Thyroid gland (tissue), 4 donors: Measurements from ENCODE around the gene SNX13.

ENCODE experiments used
- CTCF ChIP-seq, 6 experiments: fragments of 200-600 bp in 3 of 6; fragments of 450-650 bp in 3 of 6; sonication (generic) in 3 of 6; IDR thresholded peaks; one replicate each; pipeline ENCODE4 v1.5.1; 2016 to 2019; ENCODE audit warnings: antibody characterized with exemption in 6 of 6, mild to moderate bottlenecking in 2 of 6, inconsistent platforms in 1 of 6, moderate library complexity in 1 of 6
- POLR2A ChIP-seq, 2 donors: fragments of 450-650 bp; IDR thresholded peaks; one replicate each; pipeline ENCODE4 v1.6.1; 2017; ENCODE audit warnings: antibody characterized with exemption in 2 of 2, mild to moderate bottlenecking in 2 of 2, moderate library complexity in 1 of 2

GRCh38 chr7:17871815-17872533, 68.3 kb downstream of the SNX13 start:
- TF ChIP-seq CTCF (IDR thresholded peaks at IDR 0.05) (no peak), POLR2A (IDR thresholded peaks at IDR 0.05) (no peak)
